Measurements from ENCODE around the gene SYNPO2.

- TF ChIP-seq CTCF (conservative IDR thresholded peaks at IDR 0.05; ENCODE audit: low read depth, low read length) (no peak), EZH2 (IDR thresholded peaks at IDR 0.05; ENCODE audit: low read length, unreplicated experiment) (no peak)
Observed at GRCh38 chr4:118904935-118905334, 16.3 kb downstream of the SYNPO2 start.
